Lower leg skin (tissue), 3 donors: Measurements from ENCODE around the gene FGF22.
"Not testable (repeated sequence)": the region's sequence is repeated elsewhere in the genome, so short reads cannot be mapped to it uniquely, and the experiment has no call there.

Experiments
- POLR2A ChIP-seq, 2 donors: fragments of 450-650 bp; IDR thresholded peaks; one replicate each; pipeline ENCODE4 v1.6.1; 2016 to 2017; ENCODE audit warnings: antibody characterized with exemption in 2 of 2, mild to moderate bottlenecking in 1 of 2, moderate library complexity in 1 of 2
- TF ChIP-seq, protein P1 (sequence below), 3 donors: fragments of 450-650 bp; IDR thresholded peaks; one replicate each; pipeline ENCODE4 v1.5.1; 2016; ENCODE audit warnings: antibody characterized with exemption in 3 of 3, mild to moderate bottlenecking in 3 of 3, moderate library complexity in 2 of 3

DNA sequence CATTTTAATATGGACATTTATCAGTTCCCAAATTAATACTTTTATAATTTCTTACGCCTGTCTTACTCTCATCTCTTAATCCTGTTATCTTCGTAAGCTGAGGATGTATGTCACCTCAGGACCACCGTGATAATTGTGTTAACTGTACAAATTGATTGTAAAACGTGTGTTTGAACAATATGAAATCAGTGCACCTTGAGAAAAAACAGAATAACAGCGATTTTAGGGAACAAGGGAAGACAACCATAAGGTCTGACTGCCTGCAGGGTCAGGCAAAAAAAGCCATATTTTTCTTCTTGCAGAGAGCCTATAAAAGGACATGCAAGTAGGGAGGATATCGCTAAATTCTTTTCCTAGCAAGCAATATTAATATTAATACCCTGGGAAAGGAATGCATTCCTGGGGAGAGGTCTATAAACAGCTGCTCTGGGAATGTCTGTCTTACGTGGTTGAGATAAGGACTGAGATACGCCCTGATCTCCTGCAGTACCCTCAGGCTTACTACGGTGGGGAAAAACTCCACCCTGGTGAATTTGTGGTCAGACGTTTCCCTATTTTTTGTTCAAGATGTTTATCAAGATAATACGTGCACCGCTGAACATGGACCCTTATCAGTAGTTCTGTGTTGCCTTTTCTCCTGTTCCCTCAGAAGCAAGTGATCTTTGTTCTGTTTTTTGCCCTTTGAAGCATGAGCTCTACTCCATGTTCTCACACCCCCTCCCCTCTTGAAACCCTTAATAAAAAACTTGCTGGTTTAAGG, 29.2 kb downstream of the FGF22 start:
- TF ChIP-seq, protein P1, sequence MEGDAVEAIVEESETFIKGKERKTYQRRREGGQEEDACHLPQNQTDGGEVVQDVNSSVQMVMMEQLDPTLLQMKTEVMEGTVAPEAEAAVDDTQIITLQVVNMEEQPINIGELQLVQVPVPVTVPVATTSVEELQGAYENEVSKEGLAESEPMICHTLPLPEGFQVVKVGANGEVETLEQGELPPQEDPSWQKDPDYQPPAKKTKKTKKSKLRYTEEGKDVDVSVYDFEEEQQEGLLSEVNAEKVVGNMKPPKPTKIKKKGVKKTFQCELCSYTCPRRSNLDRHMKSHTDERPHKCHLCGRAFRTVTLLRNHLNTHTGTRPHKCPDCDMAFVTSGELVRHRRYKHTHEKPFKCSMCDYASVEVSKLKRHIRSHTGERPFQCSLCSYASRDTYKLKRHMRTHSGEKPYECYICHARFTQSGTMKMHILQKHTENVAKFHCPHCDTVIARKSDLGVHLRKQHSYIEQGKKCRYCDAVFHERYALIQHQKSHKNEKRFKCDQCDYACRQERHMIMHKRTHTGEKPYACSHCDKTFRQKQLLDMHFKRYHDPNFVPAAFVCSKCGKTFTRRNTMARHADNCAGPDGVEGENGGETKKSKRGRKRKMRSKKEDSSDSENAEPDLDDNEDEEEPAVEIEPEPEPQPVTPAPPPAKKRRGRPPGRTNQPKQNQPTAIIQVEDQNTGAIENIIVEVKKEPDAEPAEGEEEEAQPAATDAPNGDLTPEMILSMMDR (IDR thresholded peaks at IDR 0.05) = not testable (repeated sequence)
- not testable (repeated sequence) for TF ChIP-seq POLR2A (IDR thresholded peaks at IDR 0.05)
